H1 (cell line): ENCODE measurements around the gene BIRC7. TPM values are rescaled to one million over a fixed set of nuclear protein-coding genes. Genes with fewer than 3 reads are reported as not detected.

Experiments used
- TAF1 ChIP-seq: IDR thresholded peaks from 2 replicates; pipeline ENCODE4 v1.6.1; 2011; ENCODE audit warnings: mild to moderate bottlenecking, low read depth, low read length
- polyA plus RNA-seq, 7 experiments: library from polyadenylated mRNA; depleted of rRNA in 3 of 7; stranded (reverse) in 5 of 7; unstranded in 2 of 7; fragments of >200 nt in 5 of 7; fragments of 200-250 nt in 2 of 7; gene quantifications; 1 replicate in 5 of 7; 2 replicates in 1 of 7; 4 replicates in 1 of 7; pipeline versions ENCODE4 v1.2.1 to v1.2.3, GENCODE V29; 2011 to 2013; ENCODE audit warnings: missing spikeins in 2 of 7, mixed read lengths in 2 of 7
- total RNA-seq: library from RNA; stranded (reverse); fragmentation: NEBNext Ultra II Directional; extraction: Animal tissue kit (Norgen Biotek cat#: 25700); gene quantifications from 2 replicates; pipeline ENCODE4 v1.2.1, GENCODE V29; 2021

The BIRC7 gene
- total and polyA plus RNA-seq, 2 of the 8 experiments (the other 6 are each of a cell fraction or from before 2014, with no cell fraction given), result 0.11 to 0.41 TPM

DNA sequence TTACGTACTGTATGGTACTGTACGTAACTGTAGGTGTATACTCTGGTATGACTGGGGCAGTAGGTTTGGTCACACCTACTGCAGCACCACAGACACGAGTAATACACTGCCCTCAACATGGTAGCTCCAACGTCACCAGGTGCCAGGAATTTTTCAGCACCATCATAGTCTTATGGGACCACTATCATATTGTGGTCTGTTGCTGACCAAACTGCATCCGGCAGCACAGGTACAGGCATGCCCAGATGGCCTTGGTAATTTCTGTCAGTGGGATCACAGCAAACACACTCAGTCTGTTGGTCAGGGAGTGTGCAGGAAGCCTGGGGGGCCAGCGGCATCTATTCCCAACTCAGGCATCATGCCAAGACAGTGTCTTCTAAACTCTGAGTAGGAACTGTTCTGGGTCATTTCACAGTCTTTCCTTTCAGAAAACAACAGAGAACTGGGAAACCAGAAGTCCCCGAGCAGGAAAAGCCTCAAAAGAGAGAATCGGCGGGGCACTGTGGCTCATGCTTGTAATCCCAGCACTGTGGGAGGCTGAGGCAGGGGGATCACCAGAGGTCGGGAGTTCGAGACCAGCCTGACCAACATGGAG lies 25.6 kb upstream of the BIRC7 start (continued):
- TF ChIP-seq TAF1, result no peak
